Stimulated activated CD4-positive, alpha-beta T cell treated with anti-CD3 and anti-CD28 coated beads, Interleukin-4, amount 100 ng/mL, for 24 hours (primary cell): ENCODE data around the gene VGLL4.
"Not testable (repeated sequence)": the region's sequence is repeated elsewhere in the genome, so short reads cannot be mapped to it uniquely, and the experiment has no call there.

Source experiments
- DNase-seq: peaks from one replicate; pipeline ENCODE4 v3.0.0-alpha.2; 2020

VGLL4 gene

DNA sequence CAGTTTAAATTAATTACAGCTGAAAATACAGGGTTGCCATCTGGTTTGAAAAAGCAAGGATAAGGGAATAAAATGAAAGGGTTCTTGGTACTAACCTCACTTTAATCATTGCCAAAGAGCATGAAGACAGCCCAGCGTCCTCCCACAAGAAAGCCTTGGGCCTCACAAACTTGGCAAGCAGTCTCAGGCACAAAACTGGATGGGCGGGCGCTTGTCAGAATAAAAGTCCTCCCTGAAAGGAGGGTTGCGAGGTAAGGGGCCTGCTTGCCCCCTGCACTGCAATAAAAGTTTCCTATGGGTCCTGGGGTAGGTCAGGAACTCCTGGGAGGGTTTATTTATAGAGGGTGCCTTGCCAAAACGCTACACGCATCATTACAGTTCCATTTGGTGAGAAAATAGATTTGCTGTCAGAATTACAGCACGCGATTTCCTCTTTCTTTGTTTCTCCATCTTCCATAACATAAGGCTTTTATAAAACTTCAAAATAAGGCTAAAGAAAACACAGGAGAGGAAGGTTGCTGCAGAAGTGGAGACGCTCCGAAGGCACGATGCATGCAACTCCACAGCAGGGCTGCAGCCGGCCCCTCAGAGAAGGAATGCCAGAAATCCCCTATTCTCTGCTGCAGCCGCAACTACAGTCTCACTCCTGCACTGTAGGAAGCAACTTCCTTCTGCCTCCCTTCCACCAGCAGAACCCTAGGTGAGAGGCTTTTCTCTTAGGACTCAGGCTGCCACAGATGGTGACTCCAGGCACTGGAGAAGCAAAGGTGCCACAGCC is 61.3 kb downstream of the VGLL4 start:
- no peak for DNase-seq

GRCh38 chr3:11581237-11582190 is 62.2 kb downstream of the VGLL4 start:
- DNase-seq: no peak

- no peak for DNase-seq
Observed at GRCh38 chr3:11580645-11581044, 63.1 kb downstream of the VGLL4 start.

GRCh38 chr3:11578169-11578568 is 65.5 kb downstream of the VGLL4 start:
- DNase-seq: no peak

- no peak for DNase-seq
Observed at GRCh38 chr3:11576453-11576852, 67.3 kb downstream of the VGLL4 start.

DNA sequence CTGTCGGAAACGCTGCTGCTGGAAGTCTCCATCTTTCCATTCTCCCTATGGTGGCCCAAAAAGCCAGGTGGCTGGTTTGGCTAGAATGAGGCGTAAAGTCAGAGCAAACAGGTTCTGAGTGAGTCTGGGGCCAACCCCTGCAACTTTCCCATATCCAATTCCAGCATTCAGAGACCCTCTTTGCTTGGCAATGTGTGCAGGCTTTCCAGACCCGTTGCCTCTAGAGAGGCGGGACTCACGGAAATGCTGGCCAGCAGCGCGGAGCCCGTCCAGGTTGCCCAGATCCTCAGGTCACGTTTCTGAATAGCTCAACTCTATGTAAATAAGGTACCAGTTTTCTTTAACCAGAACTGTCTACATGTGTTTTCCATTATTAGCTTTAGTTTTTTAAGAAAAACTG is 68.0 kb downstream of the VGLL4 start:
- no peak for DNase-seq

- no peak for DNase-seq
Observed at GRCh38 chr3:11574981-11575669, 68.6 kb downstream of the VGLL4 start.

DNA sequence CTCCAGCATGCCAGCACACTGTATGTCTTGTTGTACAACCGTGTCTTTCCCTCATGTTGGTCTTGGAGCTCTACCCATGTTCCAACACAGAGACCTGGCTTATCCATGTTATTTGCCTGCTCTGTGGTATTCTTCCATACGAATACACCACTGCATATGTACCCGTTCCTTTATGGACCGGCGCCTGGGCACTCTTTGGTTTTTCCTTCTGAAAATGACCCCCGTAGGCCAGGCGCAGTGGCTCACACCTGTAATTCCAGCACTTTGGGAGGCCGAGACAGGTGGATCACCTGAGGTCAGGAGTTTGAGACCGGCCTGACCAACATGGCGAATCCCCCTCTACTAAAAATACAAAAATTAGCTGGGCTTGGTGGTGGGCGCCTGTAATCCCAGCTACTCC is 71.1 kb downstream of the VGLL4 start:
- DNase-seq: not testable (repeated sequence)

GRCh38 chr3:11570789-11571495 is 72.8 kb downstream of the VGLL4 start:
- DNase-seq: no peak

DNA sequence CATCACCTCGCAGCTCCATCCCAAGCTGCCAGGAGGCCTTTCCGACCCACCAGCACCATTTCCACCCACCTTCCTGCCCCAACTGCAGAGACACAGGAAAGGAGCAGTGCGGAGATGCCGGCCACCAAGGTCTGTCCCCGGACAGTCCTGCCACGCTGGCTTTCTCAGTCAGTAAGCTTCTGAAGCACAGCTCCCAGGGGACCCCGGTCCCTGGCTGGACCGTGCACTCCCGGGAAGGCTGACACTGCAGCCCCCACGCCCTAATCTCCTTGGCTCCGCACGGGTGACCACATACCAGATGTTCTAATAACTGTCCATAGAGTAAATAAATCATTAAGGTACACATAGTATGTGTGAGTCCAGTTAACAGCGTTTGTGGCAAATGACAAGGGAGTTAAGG is 73.5 kb downstream of the VGLL4 start:
- no peak for DNase-seq

- DNase-seq: no peak
Observed at GRCh38 chr3:11569156-11569741, 74.5 kb downstream of the VGLL4 start.

- DNase-seq: no peak
Observed at GRCh38 chr3:11568503-11569155, 75.1 kb downstream of the VGLL4 start.

- DNase-seq: no peak
Observed at GRCh38 chr3:11567516-11568467, 75.9 kb downstream of the VGLL4 start.

GRCh38 chr3:11566916-11567315 is 76.8 kb downstream of the VGLL4 start:
- DNase-seq: no peak

DNA sequence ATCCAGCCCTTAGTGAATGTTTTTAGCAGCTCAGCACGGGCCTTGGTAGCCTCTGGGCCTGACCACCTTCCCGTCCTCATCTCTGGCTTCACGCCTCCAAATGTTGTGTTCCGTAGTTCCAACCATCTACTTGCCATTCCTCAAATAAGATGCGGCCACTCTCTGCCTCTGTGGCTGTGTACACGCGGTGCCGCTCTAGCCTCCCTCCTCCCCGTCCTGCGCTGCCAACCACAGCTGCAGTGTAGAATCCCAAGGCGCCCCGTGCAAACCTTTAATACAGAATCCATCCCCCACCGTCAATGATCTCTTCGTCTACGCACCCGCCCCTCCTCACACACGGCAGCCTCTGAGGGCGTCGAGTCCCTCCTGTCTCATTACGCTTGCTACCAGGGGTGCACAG is 77.2 kb downstream of the VGLL4 start:
- DNase-seq: no peak

DNA sequence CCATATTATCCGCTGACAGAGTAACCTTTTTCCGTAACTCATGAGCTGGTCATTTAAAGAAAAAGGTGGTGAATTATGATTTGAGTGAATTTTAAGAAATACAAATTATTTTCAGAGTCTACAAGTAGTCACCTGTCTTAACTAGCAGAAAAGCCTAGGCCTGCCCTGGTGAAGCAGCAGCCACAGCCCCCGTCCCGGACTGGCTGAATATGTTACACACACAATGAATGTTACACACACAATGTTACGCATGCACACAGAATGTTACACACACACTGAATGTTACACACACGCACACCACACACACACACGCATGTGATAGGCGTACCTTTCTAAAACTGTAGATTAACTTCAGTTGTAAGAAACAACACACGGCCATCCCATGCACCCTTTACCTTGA is 77.8 kb downstream of the VGLL4 start:
- no peak for DNase-seq

DNA sequence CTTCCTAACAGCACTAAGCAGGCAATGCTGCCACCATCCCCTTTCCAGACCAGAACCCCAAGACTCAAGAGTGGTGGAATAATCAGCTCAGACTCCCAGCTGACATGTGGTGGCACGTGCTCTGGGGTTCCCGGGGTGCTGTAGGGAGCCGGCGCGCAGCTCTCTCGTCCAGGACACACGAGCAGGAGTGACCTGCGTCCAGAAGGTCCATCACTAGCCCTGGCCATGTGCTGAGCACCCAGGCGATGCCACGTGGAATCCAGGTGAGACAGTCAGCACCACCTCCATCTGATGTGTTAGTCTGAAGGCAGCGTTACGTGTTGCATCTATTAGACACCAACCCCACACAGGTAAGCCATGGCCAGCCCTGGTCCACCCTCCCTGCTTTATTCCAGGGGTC is 78.2 kb downstream of the VGLL4 start:
- DNase-seq: no peak

- DNase-seq: no peak
Observed at GRCh38 chr3:11565072-11565471, 78.6 kb downstream of the VGLL4 start.

DNA sequence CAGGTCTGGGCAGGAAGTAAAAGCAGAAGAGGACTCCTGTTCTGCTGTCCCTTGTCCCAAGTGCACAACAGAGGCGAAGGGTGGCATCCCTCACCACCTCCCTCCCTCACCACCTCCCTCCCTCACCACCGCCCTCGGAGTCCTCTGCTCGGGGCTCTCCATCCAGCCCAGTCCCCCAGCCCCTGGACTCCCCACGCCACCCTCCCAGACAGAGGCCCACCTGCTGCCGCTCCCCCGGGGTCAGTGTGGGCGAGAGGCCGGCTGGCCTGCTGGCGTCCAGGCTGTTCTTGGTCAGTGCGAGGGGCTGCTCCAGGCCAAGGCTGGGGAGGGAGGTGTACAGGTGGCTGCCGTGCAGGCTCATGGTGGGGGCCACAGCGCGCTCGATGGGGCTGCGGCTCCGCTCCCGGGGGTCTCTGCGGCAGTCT is 79.1 kb downstream of the VGLL4 start:
- no peak for DNase-seq

DNA sequence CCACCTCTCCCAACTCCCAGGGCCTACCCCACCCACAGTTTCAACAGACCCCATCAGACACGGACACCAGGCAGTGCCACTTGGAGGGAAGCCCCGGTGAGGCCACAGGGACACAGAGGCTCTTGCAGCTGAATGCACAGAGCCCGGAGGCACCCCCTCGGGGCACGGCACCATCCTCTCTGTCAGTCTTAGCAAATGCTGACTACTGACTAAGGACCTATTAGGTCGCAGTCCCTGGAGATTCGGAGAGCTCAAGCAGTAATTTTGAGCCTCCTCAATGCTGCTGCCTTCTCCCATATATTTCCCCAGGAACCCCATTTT is 79.9 kb downstream of the VGLL4 start:
- no peak for DNase-seq
